K562 (cell line): ENCODE data around the gene WASF2. TPM values are rescaled to one million over a fixed set of nuclear protein-coding genes. Genes with fewer than 3 reads are reported as not detected.

Experiments
- ARNT ChIP-seq, 2 experiments: fragments of 450-650 bp; IDR thresholded peaks; 2 replicates each; pipeline ENCODE4 v1.6.1; 2016; ENCODE audit warnings: mild to moderate bottlenecking in 1 of 2
- E2F6 ChIP-seq, 2 experiments: IDR thresholded peaks; 2 replicates each; pipeline ENCODE4 v1.6.1; 2011; ENCODE audit warnings: borderline replicate concordance in 1 of 2, control low read depth in 1 of 2, low read depth in 1 of 2, low read length in 1 of 2, mild to moderate bottlenecking in 1 of 2, mixed read lengths in 1 of 2, moderate library complexity in 1 of 2; ENCODE audit not compliant: insufficient read depth in 1 of 2, insufficient read length in 1 of 2, poor library complexity in 1 of 2, severe bottlenecking in 1 of 2; ENCODE audit errors: extremely low read depth in 1 of 2
- ESRRA ChIP-seq: fragments of 450-650 bp; IDR thresholded peaks from 2 replicates; pipeline ENCODE4 v1.6.1; 2014; ENCODE audit warnings: low read depth, mild to moderate bottlenecking, moderate library complexity, borderline replicate concordance
- JUND ChIP-seq, 2 experiments: IDR thresholded peaks; 2 replicates in 1 of 2; 3 replicates in 1 of 2; pipeline ENCODE4 v1.6.1; 2011; ENCODE audit warnings: borderline replicate concordance in 2 of 2, low read depth in 2 of 2, low read length in 2 of 2, improper control_type of control experiment in 1 of 2, missing biosample characterization in 1 of 2, missing genetic modification characterization in 1 of 2, missing genetic modification reagents in 1 of 2
- KLF13 ChIP-seq: fragments of 450-650 bp; IDR thresholded peaks from 2 replicates; pipeline ENCODE4 v1.6.1; 2016; ENCODE audit warnings: missing genetic modification characterization, low read depth, mild to moderate bottlenecking, missing compliant biosample characterization, moderate library complexity, borderline replicate concordance
- MBD2 ChIP-seq: sonication (generic); IDR thresholded peaks from 2 replicates; pipeline ENCODE4 v1.6.1; 2016; ENCODE audit warnings: low read depth, borderline replicate concordance
- MEF2A ChIP-seq: IDR thresholded peaks from 2 replicates; pipeline ENCODE4 v1.6.1; 2011; ENCODE audit warnings: low read depth, mild to moderate bottlenecking, low read length, moderate library complexity; ENCODE audit not compliant: control insufficient read depth
- NCOA1 ChIP-seq: fragments of 450-650 bp; IDR thresholded peaks from 2 replicates; pipeline ENCODE4 v1.6.1; 2016; ENCODE audit warnings: low read depth
- NR2C2 ChIP-seq, 2 experiments: fragments of 200-800 bp in 1 of 2; sonication (Bioruptor generic) in 1 of 2; sonication (generic) in 1 of 2; formaldehyde crosslinking in 1 of 2; IDR thresholded peaks; 2 replicates each; pipeline versions ENCODE4 v1.6.1 to v1.8.0; 2016 to 2022; ENCODE audit warnings: mild to moderate bottlenecking in 1 of 2, missing compliant biosample characterization in 1 of 2, missing genetic modification characterization in 1 of 2, missing genetic modification reagents in 1 of 2
- PKNOX1 ChIP-seq: fragments of 450-650 bp; IDR thresholded peaks from 2 replicates; pipeline ENCODE4 v1.6.1; 2016
- UBTF ChIP-seq, 2 experiments: IDR thresholded peaks; 2 replicates each; pipeline ENCODE4 v1.6.1; 2012; ENCODE audit warnings: improper control_type of control experiment in 2 of 2, low read depth in 2 of 2, low read length in 2 of 2, borderline replicate concordance in 1 of 2
- ZBTB9 ChIP-seq: fragments of 450-650 bp; formaldehyde crosslinking; IDR thresholded peaks from 2 replicates; pipeline ENCODE4 v1.4.0; 2020; ENCODE audit warnings: mild to moderate bottlenecking, moderate library complexity
- ZNF232 ChIP-seq: sonication (generic); formaldehyde crosslinking; IDR thresholded peaks from 2 replicates; pipeline ENCODE4 v1.8.0; 2022; ENCODE audit warnings: mild to moderate bottlenecking, missing genetic modification reagents
- ZNF253 ChIP-seq: fragments of 250-450 bp; sonication (Bioruptor Pico); conservative IDR thresholded peaks from 2 replicates; pipeline ENCODE4 v1.6.1; 2021; ENCODE audit warnings: mild to moderate bottlenecking
- ZNF280A ChIP-seq: fragments of 450-650 bp; IDR thresholded peaks from 2 replicates; pipeline ENCODE4 v1.6.1; 2018; ENCODE audit warnings: mild to moderate bottlenecking, low read depth; ENCODE audit not compliant: partially characterized antibody
- polyA plus RNA-seq, 8 experiments: library from polyadenylated mRNA; depleted of rRNA in 4 of 8; stranded (reverse) in 5 of 8; unstranded in 3 of 8; fragments of >200 nt; fragmentation: Nextera tagmentation in 2 of 8; fragmentation: Illumina TruSeq in 1 of 8; extraction: Ambion mirVana in 2 of 8; extraction: Trizol in 1 of 8; gene quantifications; 2 replicates each; pipeline versions ENCODE4 v1.2.1 to v1.2.3, GENCODE V29; 2011 to 2014; ENCODE audit warnings: inconsistent platforms in 1 of 8, missing spikeins in 1 of 8
- total RNA-seq, 7 experiments: library from RNA; depleted of rRNA in 6 of 7; stranded (reverse); fragments of >200 nt in 6 of 7; fragmentation: Illumina TruSeq in 2 of 7; extraction: Trizol in 2 of 7; gene quantifications; 2 replicates each; pipeline versions ENCODE4 v1.2.1 to v1.2.3, GENCODE V29; 2011 to 2021; ENCODE audit warnings: low replicate concordance in 1 of 7

Gene WASF2
- total and polyA plus RNA-seq, 9 of the 15 experiments (the other 6 are each of a cell fraction or from before 2014, with no cell fraction given): 8.2 to 163 (median 31.2) TPM

- TF ChIP-seq ESRRA (no peak), KLF13 (tag) (peak; percentile 68), NCOA1 (peak; percentile 38; the same call in 1 of the 2 replicates), ARNT (IDR thresholded peaks at IDR 0.05) (0 out of 4 replicates have a peak, but pooled peaks of 1 of the 2 experiments have one; percentile 15), ZBTB9 (CRISPR knock-in tag) (0 out of 2 replicates have a peak, but pooled peaks have one; percentile 19), ZNF280A (no peak), MEF2A (peak; percentile 94), UBTF (IDR thresholded peaks at IDR 0.05; ENCODE audit: borderline replicate concordance in 1 of 2, low read depth in 2 of 2, low read length in 2 of 2) (peak; percentile 49 to 70; a peak in 1 of 4 replicates), ZNF232 (CRISPR knock-in tag) (no peak), NR2C2 (CRISPR knock-in tag; IDR thresholded peaks at IDR 0.05) (no peak), NR2C2 (tag; IDR thresholded peaks at IDR 0.05) (peak; percentile 55; the same call in 1 of the 2 replicates), MBD2 (0 out of 2 replicates have a peak, but pooled peaks have one; percentile 44), JUND (IDR thresholded peaks at IDR 0.05; ENCODE audit: borderline replicate concordance, low read depth, low read length) (peak; percentile 53; the same call in 1 of the 2 replicates), JUND (tag; IDR thresholded peaks at IDR 0.05; ENCODE audit: borderline replicate concordance, low read depth, low read length) (peak; percentile 32; the same call in 1 of the 3 replicates), PKNOX1 (peak; percentile 26), E2F6 (IDR thresholded peaks at IDR 0.05; ENCODE audit: borderline replicate concordance in 1 of 2, extremely low read depth in 1 of 2, insufficient read depth in 1 of 2, insufficient read length in 1 of 2, low read depth in 1 of 2, low read length in 1 of 2, poor library complexity in 1 of 2, severe bottlenecking in 1 of 2) (peak in 1 of 2 experiments; percentile 22), ZNF253 (no peak)
Measured at GRCh38 chr1:27525296-27526272, 35.6 kb upstream of the WASF2 start (continued).
